ENCODE results near the gene TRAF3.
"Not testable (repeated sequence)": the region's sequence is repeated elsewhere in the genome, so short reads cannot be mapped to it uniquely, and the experiment has no call there.

Gene TRAF3

DNA sequence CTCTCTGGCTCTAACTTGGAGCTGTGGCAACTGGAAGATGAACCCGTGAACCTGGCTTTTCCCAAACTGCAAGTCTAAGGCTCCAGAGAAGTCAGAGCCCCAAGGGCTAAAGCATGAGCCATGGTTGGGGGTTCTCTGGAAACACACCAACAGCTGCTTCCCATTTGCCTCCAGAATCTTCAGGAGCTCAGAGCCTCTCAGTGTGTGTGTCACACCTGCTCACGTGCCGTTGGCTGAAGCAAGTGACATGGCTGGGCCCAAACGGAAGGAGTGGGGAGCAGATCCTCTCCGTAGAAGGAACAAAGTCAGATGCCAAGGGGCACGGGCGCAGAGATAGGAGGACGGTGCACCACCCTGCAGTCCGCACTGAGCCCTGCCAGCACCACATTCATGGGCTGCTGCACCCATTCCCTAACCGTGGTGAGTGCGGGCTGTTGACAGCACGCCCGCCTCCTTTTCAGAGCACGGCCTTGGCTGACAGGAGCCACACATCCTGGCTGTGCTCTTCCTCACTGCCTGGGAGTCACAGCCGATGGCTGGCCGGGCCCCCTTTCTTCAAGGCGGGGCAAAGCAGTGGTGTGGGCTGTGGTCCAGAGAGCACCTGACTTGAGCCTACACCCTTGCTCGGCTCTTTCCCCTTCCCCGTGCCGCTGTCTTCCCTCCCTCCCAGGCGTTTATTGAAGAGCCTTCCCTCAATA, 16.6 kb upstream of the TRAF3 start:
- no peak for TF ChIP-seq GATA1 (IDR thresholded peaks at IDR 0.05; ENCODE audit: low read depth, low read length)
- no peak for TF ChIP-seq POLR2A (IDR thresholded peaks at IDR 0.05; ENCODE audit: low read length)
- no peak for DNase-seq

DNA sequence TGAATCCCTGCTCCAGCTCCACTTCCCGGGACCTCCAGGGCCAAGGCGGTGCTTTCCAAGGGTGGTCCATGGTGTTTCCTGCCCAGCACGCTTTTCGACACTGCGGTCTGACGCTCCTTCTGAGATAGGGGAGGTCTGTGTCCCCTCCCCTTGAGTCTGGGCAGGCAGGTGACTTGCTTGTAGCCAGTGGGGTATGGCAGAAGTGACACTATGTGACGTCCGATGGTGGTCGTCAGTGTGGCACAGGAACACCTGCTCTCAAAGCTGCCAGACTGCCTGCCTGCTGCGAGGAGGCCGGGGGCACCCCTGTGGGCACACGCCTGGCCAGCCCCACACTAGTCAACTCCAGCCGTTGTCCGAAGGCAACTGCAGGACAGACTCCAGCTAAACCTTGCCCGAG, 16.0 kb upstream of the TRAF3 start:
- no peak for DNase-seq
- TF ChIP-seq GATA1 (IDR thresholded peaks at IDR 0.05; ENCODE audit: low read depth, low read length): no peak
- TF ChIP-seq POLR2A (IDR thresholded peaks at IDR 0.05; ENCODE audit: low read length): no peak

DNA sequence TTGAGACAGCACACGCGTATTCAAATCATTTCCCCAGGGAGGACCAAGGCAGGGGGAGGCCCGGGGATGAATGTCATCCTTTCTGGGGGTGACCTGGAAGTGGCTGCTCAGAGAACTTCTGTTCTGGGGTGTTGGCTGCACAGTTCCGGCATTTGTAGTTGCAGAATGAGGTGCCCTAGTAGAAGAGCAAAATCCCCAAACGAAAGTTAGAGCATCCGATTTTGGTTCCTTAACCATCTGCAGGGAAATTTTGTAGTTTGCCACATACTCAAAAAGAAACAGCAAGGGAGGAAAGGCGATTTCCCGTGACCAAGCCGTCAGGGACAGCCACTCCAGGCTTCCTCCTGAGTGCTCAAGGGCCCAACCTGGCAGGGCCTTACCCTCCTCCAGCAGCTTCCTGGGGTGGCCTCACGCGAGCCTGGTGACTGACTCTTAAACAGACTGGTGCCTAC, 13.0 kb upstream of the TRAF3 start:
- DNase-seq: no peak
- TF ChIP-seq POLR2A (IDR thresholded peaks at IDR 0.05; ENCODE audit: low read length): no peak
- no peak for TF ChIP-seq GATA1 (IDR thresholded peaks at IDR 0.05; ENCODE audit: low read depth, low read length)

DNA sequence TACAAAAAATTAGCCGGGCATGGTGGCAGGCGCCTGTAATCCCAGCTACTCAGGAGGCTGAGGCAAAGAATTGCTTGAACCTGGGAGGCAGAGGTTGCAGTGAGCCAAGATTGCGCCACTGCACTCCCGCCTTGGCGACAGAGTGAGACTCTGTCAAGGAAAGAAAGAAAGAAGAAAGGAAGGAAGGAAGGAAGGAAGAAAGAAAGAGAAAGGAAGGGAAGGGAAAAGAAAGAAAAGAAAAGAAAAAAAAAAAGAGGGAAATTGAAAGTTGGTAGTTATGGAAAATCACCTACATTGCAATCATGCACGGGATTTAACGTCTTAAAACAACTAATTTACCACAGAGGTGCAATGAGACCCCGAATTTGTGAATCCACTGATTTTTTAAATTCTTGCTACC, 11.5 kb upstream of the TRAF3 start:
- DNase-seq: not testable (repeated sequence)

DNA sequence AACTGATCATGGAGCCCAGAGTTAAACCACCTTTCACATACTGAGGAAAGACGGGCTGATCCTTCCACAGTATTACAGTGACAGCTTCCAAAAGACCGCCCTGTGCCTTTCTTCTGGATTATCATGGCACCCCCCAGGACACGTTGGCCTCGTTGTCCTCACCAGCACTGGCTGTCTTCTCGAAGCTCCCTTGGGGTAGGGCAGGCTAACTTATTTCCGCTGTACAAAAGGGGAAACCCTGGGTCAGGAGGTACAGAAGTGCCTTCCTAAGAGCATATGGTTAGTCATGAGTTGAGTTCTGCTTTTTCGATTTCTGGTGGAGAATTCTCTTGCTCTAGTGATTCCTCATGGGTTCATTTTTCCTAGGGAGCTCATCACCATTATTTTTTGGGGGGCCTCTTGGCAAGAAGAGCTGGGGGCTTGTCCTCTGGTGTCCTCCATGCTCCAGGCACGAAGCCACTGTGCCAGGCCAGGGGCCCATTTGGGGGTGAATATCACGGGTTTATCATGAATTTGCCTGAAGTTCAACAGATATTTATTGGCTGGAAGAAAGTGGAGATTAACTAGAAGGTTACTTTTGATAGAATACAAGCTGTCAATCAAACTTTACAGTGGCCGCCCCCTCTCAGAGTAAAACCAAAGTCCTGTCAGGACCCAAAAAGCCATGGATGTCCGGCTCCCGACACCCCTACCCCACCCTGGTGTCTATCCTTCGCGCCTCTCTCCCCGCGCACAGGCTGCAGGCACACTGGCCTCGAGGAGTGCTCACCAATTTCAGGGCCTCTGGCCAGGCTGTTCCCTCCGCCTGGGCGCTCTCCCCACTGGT, 8.8 kb upstream of the TRAF3 start:
- no peak for DNase-seq
- TF ChIP-seq GATA1 (IDR thresholded peaks at IDR 0.05; ENCODE audit: low read depth, low read length): no peak
- no peak for TF ChIP-seq POLR2A (IDR thresholded peaks at IDR 0.05; ENCODE audit: low read length)

DNA sequence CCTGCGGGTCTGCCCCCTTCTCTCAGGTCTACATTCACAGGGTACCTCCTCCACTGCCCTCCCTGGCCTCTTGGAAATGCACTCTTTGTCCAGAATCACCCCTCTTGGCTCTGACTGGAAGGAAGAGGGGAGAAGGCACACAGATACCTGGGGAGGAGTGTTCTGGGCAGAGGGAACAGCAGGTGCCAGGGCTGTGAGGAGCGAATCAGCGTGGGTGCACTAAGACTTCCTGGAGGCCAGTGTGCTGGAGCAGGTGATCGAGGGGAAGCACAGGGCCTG, 8.3 kb upstream of the TRAF3 start:
- DNase-seq: no peak
- TF ChIP-seq POLR2A (IDR thresholded peaks at IDR 0.05; ENCODE audit: low read length): no peak
- TF ChIP-seq GATA1 (IDR thresholded peaks at IDR 0.05; ENCODE audit: low read depth, low read length): no peak

DNA sequence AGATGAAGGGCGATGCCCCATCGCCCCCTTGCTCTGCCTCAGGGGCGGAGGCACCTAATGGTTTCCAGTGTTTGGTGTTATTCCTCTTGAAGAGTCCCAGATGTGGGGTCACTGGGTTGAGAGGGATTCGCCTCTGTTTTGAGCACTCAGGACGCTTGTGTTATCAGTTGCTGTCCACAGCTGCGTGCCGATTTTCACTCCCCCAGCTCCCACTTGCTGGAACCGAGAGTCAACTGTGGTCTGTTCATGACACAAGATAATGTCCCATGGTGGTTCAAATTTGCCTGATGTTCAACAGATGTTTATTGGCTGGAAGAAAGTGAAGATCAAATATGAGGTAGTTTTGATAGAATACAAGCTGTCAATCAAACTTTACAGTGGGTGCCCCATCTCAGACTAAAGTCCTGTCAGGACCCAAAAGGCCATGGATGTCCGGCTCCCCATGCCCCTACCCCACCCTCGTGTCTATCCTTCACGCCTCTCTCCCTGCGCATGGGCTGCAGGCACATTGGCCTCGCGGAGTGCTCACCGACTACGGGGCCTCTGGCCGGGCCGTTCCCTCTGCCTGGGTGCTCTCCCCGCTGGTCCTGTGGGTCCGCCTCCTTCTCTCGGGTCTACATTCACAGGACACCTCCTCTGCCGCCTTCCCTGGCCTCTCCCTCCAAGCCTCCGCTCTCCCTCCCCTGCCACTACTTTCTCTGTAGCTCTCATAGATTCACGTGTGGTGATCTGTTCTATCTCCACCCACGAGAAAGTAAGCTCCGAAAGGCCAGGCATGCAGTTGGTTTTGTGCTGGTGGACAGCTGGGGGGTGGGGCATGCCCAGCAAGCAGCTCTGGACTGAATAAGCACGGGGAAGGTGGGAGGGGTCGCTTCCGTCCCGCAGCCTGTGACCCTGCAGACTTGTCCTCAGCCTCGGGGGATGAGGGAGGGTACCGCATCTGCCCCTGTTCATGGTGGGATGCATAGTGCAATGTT, 6.8 kb upstream of the TRAF3 start:
- no peak for DNase-seq
- TF ChIP-seq GATA1 (IDR thresholded peaks at IDR 0.05; ENCODE audit: low read depth, low read length): no peak
- no peak for TF ChIP-seq POLR2A (IDR thresholded peaks at IDR 0.05; ENCODE audit: low read length)

DNA sequence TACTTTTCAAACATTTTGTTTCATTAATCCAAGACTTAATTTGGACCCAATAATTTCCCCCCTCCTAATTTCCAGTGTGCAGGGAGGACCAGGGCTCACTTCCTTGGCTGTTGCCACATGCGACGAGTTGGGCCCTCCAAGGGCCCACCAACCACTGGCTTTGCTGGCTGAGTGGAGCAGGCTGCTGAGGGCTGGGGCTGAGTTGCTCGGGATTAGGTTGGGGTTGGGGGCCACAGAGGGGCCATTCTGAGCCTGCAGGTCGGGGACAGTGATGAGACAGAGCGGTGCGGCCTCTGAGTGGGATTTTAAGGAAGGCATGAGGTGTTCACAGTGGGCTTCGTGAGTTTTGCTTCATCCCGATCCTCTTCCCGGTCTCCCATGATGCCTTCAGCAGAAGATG, 6.1 kb upstream of the TRAF3 start:
- TF ChIP-seq POLR2A (IDR thresholded peaks at IDR 0.05; ENCODE audit: low read length) (no peak), GATA1 (IDR thresholded peaks at IDR 0.05; ENCODE audit: low read depth, low read length) (no peak)
- DNase-seq: no peak

DNA sequence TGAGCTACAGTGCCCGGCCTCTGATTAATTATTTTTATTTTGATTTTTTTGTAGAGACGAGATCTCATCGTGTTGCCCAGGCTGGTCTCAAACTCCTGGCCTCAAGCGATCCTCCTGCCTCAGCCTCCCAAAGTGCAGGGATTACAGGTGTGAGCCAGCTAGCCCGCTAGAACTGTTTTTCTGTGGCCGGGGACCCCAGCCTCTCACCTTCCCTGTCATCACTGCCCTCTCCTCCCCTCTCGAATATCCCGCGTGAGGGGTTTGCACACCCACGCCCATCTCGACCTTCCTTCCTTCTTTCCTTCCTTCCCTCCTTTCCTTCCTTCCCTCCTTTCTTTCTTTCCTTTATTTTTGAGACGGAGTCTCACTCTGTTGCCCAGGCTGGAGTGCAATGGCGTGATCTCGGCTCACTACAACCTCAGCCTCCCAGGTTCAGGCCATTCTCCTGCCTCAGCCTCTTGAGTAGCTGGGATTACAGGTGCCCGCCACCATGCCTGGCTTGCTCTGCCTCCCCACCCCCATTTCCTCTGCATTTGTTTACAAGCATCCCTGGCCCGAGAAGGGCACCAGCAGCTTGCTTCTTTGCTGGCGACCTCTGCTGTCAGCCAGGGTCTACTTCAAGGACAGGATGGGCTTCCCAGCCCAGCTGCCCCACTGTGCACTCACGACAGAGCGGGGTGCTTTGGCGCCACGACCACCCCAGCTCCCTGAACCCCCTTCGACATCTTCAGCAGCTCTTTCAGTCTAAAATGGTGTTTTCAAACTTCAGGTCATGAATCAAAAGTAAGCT, 4.3 kb upstream of the TRAF3 start:
- TF ChIP-seq POLR2A (IDR thresholded peaks at IDR 0.05; ENCODE audit: low read length): no peak
- no peak for TF ChIP-seq GATA1 (IDR thresholded peaks at IDR 0.05; ENCODE audit: low read depth, low read length)

DNA sequence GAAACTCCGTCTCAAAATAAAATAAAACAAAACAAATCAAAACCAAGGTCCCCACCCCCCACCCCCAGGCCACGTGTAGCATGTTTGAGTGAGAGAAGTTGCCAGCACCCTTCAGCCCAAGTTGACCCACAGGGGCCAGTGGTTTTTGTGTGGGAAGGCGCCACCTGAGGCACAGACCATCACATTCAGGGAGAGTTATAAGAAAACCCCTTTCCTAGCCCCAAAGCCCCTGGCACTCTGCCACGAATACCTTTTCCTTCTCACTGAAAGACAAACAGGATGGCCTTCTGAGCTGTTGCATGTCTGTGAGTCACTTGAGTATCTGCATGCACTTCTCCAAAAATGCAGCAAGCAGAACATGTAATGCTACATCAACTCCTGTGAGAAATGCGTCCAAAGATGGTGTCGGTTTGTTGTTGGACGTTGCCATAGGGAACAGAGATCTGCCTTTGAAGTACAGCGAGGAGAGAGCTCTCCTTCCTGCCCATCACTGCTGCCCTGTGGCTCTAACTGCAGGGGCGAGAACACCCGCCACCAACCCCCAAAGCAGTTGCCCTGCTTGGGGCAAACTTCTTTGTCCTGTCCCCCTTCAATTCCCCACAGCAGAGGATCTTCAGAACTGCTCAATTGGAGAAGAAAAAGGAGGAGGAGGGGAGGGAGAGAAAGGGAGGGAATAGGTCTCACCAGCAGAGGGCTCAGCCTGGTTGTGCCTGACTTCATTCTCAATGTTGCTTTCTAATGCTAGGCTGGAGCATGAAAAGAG, 2.7 kb upstream of the TRAF3 start:
- DNase-seq: peak; percentile 58 to 60
- TF ChIP-seq POLR2A (IDR thresholded peaks at IDR 0.05; ENCODE audit: low read length) (no peak), GATA1 (IDR thresholded peaks at IDR 0.05; ENCODE audit: low read depth, low read length) (no peak)

More for the DNA sequence above, 4.3 kb upstream of the TRAF3 start:
- peak; percentile 17 to 19 for DNase-seq

DNA sequence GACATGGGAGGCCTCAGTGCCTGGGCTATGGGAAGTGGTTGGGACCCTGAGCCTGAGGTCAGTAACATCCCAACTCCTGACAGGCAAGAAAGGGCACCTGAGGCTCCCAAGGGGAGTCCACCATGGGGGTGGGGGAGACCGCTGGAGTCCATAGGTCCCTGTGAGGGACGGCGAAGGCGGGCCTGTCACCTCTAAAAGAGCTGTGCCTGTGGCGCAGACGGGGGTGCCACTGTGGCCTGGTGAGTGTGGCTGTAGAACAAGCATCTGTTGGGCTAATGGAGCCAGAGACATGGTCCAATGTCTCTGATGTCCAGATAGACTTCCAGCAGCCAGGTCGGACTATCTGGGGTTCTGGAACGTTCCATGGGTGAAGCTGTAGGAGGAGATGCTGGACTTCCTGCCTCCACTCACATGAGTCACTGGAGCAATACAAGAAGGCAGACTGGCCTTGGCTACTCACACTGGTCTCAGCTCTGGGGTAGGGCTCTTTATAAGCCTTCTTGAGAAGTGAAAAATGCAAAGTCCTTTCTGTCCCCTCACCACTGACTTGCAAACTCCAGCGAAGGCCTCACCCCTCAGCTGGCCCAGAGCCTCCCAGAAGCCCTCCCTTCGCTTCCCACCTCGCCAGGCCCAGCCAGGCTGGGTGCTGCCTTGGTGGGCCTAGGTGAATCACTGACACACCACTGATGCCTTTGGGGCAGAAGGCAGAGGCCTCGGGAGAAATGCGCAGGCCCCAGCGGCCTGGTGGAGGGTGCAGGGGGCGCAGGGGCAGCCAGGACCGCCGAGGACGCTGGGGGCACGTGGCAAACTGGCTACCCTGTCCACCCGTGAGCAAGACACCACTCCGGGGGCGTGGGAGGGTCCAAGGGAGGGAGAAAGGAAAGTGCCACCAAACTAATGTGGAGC, 1.1 kb upstream of the TRAF3 start:
- TF ChIP-seq POLR2A (IDR thresholded peaks at IDR 0.05; ENCODE audit: low read length) (no peak), GATA1 (IDR thresholded peaks at IDR 0.05; ENCODE audit: low read depth, low read length) (no peak)
- peak in 1 of 2 experiments; percentile 18 for DNase-seq
